H1 (cell line): ENCODE results near the gene OR10G2. TPM values are rescaled to one million over a fixed set of nuclear protein-coding genes. Genes with fewer than 3 reads are reported as not detected.

Source experiments
- CTCF ChIA-PET: fragments of 300-600 bp; sonication (Branson Sonifier 250); formaldehyde crosslinking; loops from one replicate; lab custom pipeline; 2021; ENCODE audit not compliant: partially characterized antibody; lab: Charles Lee
- POLR2A ChIA-PET: fragments of 300-600 bp; sonication (Branson Sonifier 250); formaldehyde crosslinking; loops from one replicate; lab custom pipeline; 2021; ENCODE audit warnings: inconsistent platforms; ENCODE audit not compliant: partially characterized antibody; lab: Charles Lee
- DNase-seq, 2 experiments: peaks; one replicate each; pipeline versions ENCODE4 v3.0.0 to v3.0.0-alpha.2; 2010 to 2022; ENCODE audit warnings: low spot score in 2 of 2, low read depth in 1 of 2, mixed read lengths in 1 of 2
- FAIRE-seq: peaks from 2 replicates; lab custom pipeline; 2011; peaks lifted over from hg19 to GRCh38; lab: Jason Lieb, UNC
- H2AFZ ChIP-seq: 2 replicates; pipeline ENCODE4 v1.8.1; 2012; ENCODE audit warnings: low read length, inconsistent platforms
- H2AK5ac ChIP-seq: 2 replicates; pipeline ENCODE4 v1.6.1; 2013; ENCODE audit warnings: low read depth, low read length
- H2BK120ac ChIP-seq: replicated peaks from 2 replicates; pipeline ENCODE3; 2013; ENCODE audit warnings: low read depth, low read length, inconsistent platforms
- H2BK12ac ChIP-seq: 2 replicates; pipeline ENCODE4 v1.6.1; 2013; ENCODE audit warnings: low read depth, low read length
- H2BK15ac ChIP-seq: 2 replicates; pipeline ENCODE4 v1.6.1; 2013; ENCODE audit warnings: low read length
- H2BK20ac ChIP-seq: 2 replicates; pipeline ENCODE4 v1.6.1; 2013; ENCODE audit warnings: low read length
- H2BK5ac ChIP-seq: 2 replicates; pipeline ENCODE4 v1.6.1; 2013; ENCODE audit warnings: low read depth, low read length
- H3K14ac ChIP-seq: 2 replicates; pipeline ENCODE4 v1.6.1; 2013; ENCODE audit warnings: inconsistent platforms; ENCODE audit not compliant: insufficient read length
- H3K18ac ChIP-seq: 2 replicates; pipeline ENCODE4 v1.6.1; 2013; ENCODE audit warnings: low read length; ENCODE audit errors: extremely low read depth
- H3K23ac ChIP-seq: 2 replicates; pipeline ENCODE4 v1.6.1; 2013; ENCODE audit warnings: inconsistent platforms; ENCODE audit not compliant: insufficient read length
- H3K23me2 ChIP-seq: 2 replicates; pipeline ENCODE4 v1.6.1; 2013; ENCODE audit warnings: low read depth, low read length
- H3K27ac ChIP-seq: 2 replicates; pipeline ENCODE4 v1.6.1; 2011; ENCODE audit warnings: low read depth, low read length, inconsistent platforms
- H3K27me3 ChIP-seq, 4 experiments: replicated peaks in 1 of 4; 1 replicate in 1 of 4; 2 replicates in 3 of 4; pipeline versions ENCODE4 v1.6.1 to v1.8.1; 2011 to 2013; ENCODE audit warnings: low read length in 3 of 4, mild to moderate bottlenecking in 3 of 4, inconsistent platforms in 2 of 4, mixed read lengths in 2 of 4, moderate library complexity in 1 of 4; ENCODE audit not compliant: control insufficient read depth in 3 of 4, insufficient read depth in 3 of 4; ENCODE audit errors: extremely low read depth in 1 of 4
- H3K36me3 ChIP-seq, 4 experiments: 2 replicates each; pipeline versions ENCODE4 v1.6.1 to v1.8.1; 2011 to 2013; ENCODE audit warnings: mild to moderate bottlenecking in 4 of 4, low read length in 3 of 4, moderate library complexity in 2 of 4, control low read depth in 1 of 4, inconsistent platforms in 1 of 4; ENCODE audit not compliant: insufficient read depth in 4 of 4, control insufficient read depth in 2 of 4
- H3K4ac ChIP-seq: replicated peaks from 2 replicates; pipeline ENCODE3; 2013; ENCODE audit warnings: low read length, low read depth, mixed read lengths, inconsistent platforms; ENCODE audit not compliant: insufficient read length
- H3K4me1 ChIP-seq, 4 experiments: replicated peaks in 1 of 4; 1 replicate in 1 of 4; 2 replicates in 3 of 4; pipeline versions ENCODE4 v1.6.1 to v1.8.1; 2011 to 2013; ENCODE audit warnings: low read length in 3 of 4, inconsistent platforms in 2 of 4, mixed read lengths in 1 of 4; ENCODE audit not compliant: insufficient read depth in 4 of 4, control insufficient read depth in 3 of 4
- H3K4me2 ChIP-seq, 2 experiments: 2 replicates each; pipeline versions ENCODE4 v1.6.1 to v1.8.1; 2011 to 2013; ENCODE audit warnings: low read depth in 2 of 2, low read length in 2 of 2, control low read depth in 1 of 2, inconsistent platforms in 1 of 2, mild to moderate bottlenecking in 1 of 2; ENCODE audit not compliant: insufficient read depth in 1 of 2
- H3K4me3 ChIP-seq, 4 experiments: fragments of 200-600, 300-600 bp in 1 of 4; sonication (generic), shearing (Covaris generic), sonication (Bioruptor Twin) in 1 of 4; 2 replicates each; pipeline versions ENCODE4 v1.5.1 to v1.8.1; 2011 to 2016; ENCODE audit warnings: low read length in 4 of 4, low read depth in 3 of 4, control low read depth in 2 of 4, inconsistent platforms in 2 of 4, mild to moderate bottlenecking in 2 of 4, mixed read lengths in 1 of 4, moderate library complexity in 1 of 4; ENCODE audit not compliant: insufficient read depth in 2 of 4; ENCODE audit errors: extremely low read depth in 1 of 4
- H3K56ac ChIP-seq: replicated peaks from 2 replicates; pipeline ENCODE3; 2013; ENCODE audit warnings: low read depth, mild to moderate bottlenecking, mixed read lengths, low read length, inconsistent platforms; ENCODE audit not compliant: insufficient read length
- H3K79me1 ChIP-seq: 2 replicates; pipeline ENCODE4 v1.6.1; 2013; ENCODE audit warnings: low read depth, low read length, control low read depth
- H3K79me2 ChIP-seq, 2 experiments: 2 replicates each; pipeline versions ENCODE4 v1.6.1 to v1.8.1; 2012 to 2013; ENCODE audit warnings: low read length in 2 of 2, mild to moderate bottlenecking in 2 of 2, inconsistent platforms in 1 of 2; ENCODE audit not compliant: insufficient read depth in 2 of 2, control insufficient read depth in 1 of 2
- H3K9ac ChIP-seq, 4 experiments: replicated peaks in 1 of 4; 1 replicate in 1 of 4; 2 replicates in 3 of 4; pipeline versions ENCODE4 v1.6.1 to v1.8.1; 2011 to 2013; ENCODE audit warnings: low read depth in 3 of 4, low read length in 3 of 4, control low read depth in 2 of 4, mild to moderate bottlenecking in 2 of 4, moderate library complexity in 2 of 4, inconsistent platforms in 1 of 4; ENCODE audit errors: extremely low read depth in 1 of 4
- H3K9me3 ChIP-seq, 2 experiments: 2 replicates each; pipeline versions ENCODE4 v1.6.1 to v1.8.1; 2012 to 2013; ENCODE audit warnings: mild to moderate bottlenecking in 2 of 2, moderate library complexity in 2 of 2, control low read depth in 1 of 2, inconsistent platforms in 1 of 2, low read depth in 1 of 2, low read length in 1 of 2, mixed read lengths in 1 of 2; ENCODE audit not compliant: insufficient read depth in 2 of 2
- H4K20me1 ChIP-seq, 2 experiments: replicated peaks in 1 of 2; 2 replicates each; pipeline versions ENCODE3 to v1.8.1; 2011 to 2013; ENCODE audit warnings: inconsistent platforms in 2 of 2, low read length in 2 of 2, mild to moderate bottlenecking in 1 of 2; ENCODE audit not compliant: insufficient read depth in 2 of 2, control insufficient read depth in 1 of 2
- H4K5ac ChIP-seq: 2 replicates; pipeline ENCODE4 v1.6.1; 2013; ENCODE audit warnings: low read length, low read depth, mixed read lengths, inconsistent platforms; ENCODE audit not compliant: insufficient read length
- H4K8ac ChIP-seq: 2 replicates; pipeline ENCODE4 v1.8.0; 2013; ENCODE audit warnings: mild to moderate bottlenecking, moderate library complexity, low read length, inconsistent platforms; ENCODE audit not compliant: insufficient read depth; ENCODE audit errors: extremely low read depth
- H4K91ac ChIP-seq: replicated peaks from 2 replicates; pipeline ENCODE3; 2013; ENCODE audit warnings: low read length, mixed read lengths, inconsistent platforms; ENCODE audit not compliant: insufficient read length
- ATF2 ChIP-seq: IDR thresholded peaks from 2 replicates; pipeline ENCODE4 v1.6.1; 2012; ENCODE audit warnings: low read length, inconsistent platforms
- CBX8 ChIP-seq: fragments of 300-800, 300-1000 bp; sonication (generic); IDR thresholded peaks from 2 replicates; pipeline ENCODE4 v1.7.1; 2016; ENCODE audit warnings: low read depth, low read length, borderline replicate concordance
- EP300 ChIP-seq, 2 experiments: IDR thresholded peaks; 1 replicate in 1 of 2; 2 replicates in 1 of 2; pipeline ENCODE4 v1.6.1; 2011 to 2012; ENCODE audit warnings: low read depth in 2 of 2, low read length in 2 of 2, mild to moderate bottlenecking in 2 of 2, borderline replicate concordance in 1 of 2, inconsistent platforms in 1 of 2, moderate library complexity in 1 of 2
- FOSL1 ChIP-seq: IDR thresholded peaks from 2 replicates; pipeline ENCODE4 v1.6.1; 2011; ENCODE audit warnings: mild to moderate bottlenecking, low read depth, low read length, moderate library complexity; ENCODE audit not compliant: insufficient read depth
- HDAC6 ChIP-seq: IDR thresholded peaks from one replicate; pipeline ENCODE4 v1.7.1; 2012; ENCODE audit warnings: low read depth, mild to moderate bottlenecking, inconsistent platforms, low read length, moderate library complexity
- KDM4A ChIP-seq: IDR thresholded peaks from one replicate; pipeline ENCODE4 v1.7.1; 2012; ENCODE audit warnings: low read depth, mild to moderate bottlenecking, moderate library complexity, low read length, inconsistent platforms; ENCODE audit not compliant: severe bottlenecking
- MAX ChIP-seq: IDR thresholded peaks from 2 replicates; pipeline ENCODE4 v1.6.1; 2012; ENCODE audit warnings: inconsistent platforms
- POLR2A ChIP-seq, 2 experiments: IDR thresholded peaks; 1 replicate in 1 of 2; 2 replicates in 1 of 2; pipeline ENCODE4 v1.6.1; 2011; ENCODE audit warnings: low read depth in 2 of 2, low read length in 2 of 2, mild to moderate bottlenecking in 2 of 2; ENCODE audit errors: control extremely low read depth in 1 of 2
- POLR2AphosphoS5 ChIP-seq: IDR thresholded peaks from 2 replicates; pipeline ENCODE4 v1.6.1; 2011; ENCODE audit warnings: low read depth, low read length
- POU5F1 ChIP-seq: IDR thresholded peaks from 2 replicates; pipeline ENCODE4 v1.6.1; 2011; ENCODE audit warnings: low read depth, mild to moderate bottlenecking, low read length, moderate library complexity
- RFX5 ChIP-seq: IDR thresholded peaks from 2 replicates; pipeline ENCODE4 v1.6.1; 2011; ENCODE audit warnings: low read depth, low read length, improper control_type of control experiment, borderline replicate concordance
- RNF2 ChIP-seq: fragments of 200-900, 300-1000 bp; sonication (generic); IDR thresholded peaks from 2 replicates; pipeline ENCODE4 v1.7.1; 2016; ENCODE audit warnings: borderline replicate concordance, low read depth, mild to moderate bottlenecking, antibody characterized with exemption, low read length; ENCODE audit not compliant: poor library complexity, severe bottlenecking; ENCODE audit errors: missing control alignments
- TAF7 ChIP-seq: optimal IDR thresholded peaks from 2 replicates; pipeline ENCODE3; 2011; ENCODE audit warnings: low read depth, mild to moderate bottlenecking, inconsistent platforms, low read length, moderate library complexity, borderline replicate concordance
- polyA plus RNA-seq, 7 experiments: library from polyadenylated mRNA; depleted of rRNA in 3 of 7; stranded (reverse) in 5 of 7; unstranded in 2 of 7; fragments of >200 nt in 5 of 7; fragments of 200-250 nt in 2 of 7; gene quantifications; 1 replicate in 5 of 7; 2 replicates in 1 of 7; 4 replicates in 1 of 7; pipeline versions ENCODE4 v1.2.1 to v1.2.3, GENCODE V29; 2011 to 2013; ENCODE audit warnings: missing spikeins in 2 of 7, mixed read lengths in 2 of 7
- total RNA-seq: library from RNA; stranded (reverse); fragmentation: NEBNext Ultra II Directional; extraction: Animal tissue kit (Norgen Biotek cat#: 25700); gene quantifications from 2 replicates; pipeline ENCODE4 v1.2.1, GENCODE V29; 2021

Gene OR10G2
- total and polyA plus RNA-seq, 2 of the 8 experiments (the other 6 are each of a cell fraction or from before 2014, with no cell fraction given), result not detected

GRCh38 chr14:21647380-21647779, 12.6 kb upstream of the OR10G2 start:
- no peak overlapping the region for H2BK12ac ChIP-seq
- peaks cover 4 to 10% (median 8%) of the 10 kb centered on the region in 4 experiments; a peak in 6 of 7 replicates for H3K4me1 ChIP-seq
- no peak overlapping the region for H2BK20ac ChIP-seq
- no peak for DNase-seq
- no peak overlapping the region for H2BK5ac ChIP-seq
- H4K8ac ChIP-seq, result no peak overlapping the region
- ChIA-PET CTCF (interaction anchor here (0.5 to 1.3 kb wide), 4 partner anchors 10 to 271 kb away, joined by 3 to 4 read pairs (median 3); no protein-coding TSS in a partner anchor), POLR2A (interaction anchor here (0.6 kb wide), 1 partner anchor 205 kb away, joined by 4 read pairs; no protein-coding TSS in a partner anchor)
- no peak overlapping the region for H4K91ac ChIP-seq
- no peak overlapping the region for H2BK120ac ChIP-seq
- no peak for FAIRE-seq
- H3K9me3 ChIP-seq, result no peaks in the 10 kb centered on the region
- H2BK15ac ChIP-seq, result no peak overlapping the region
- no peak overlapping the region for H3K23ac ChIP-seq
- no peak overlapping the region for H3K4me3 ChIP-seq
- no peak overlapping the region for H2AFZ ChIP-seq
- H3K14ac ChIP-seq, result no peak overlapping the region
- H3K79me2 ChIP-seq, result no peaks in the 10 kb centered on the region
- H2AK5ac ChIP-seq, result no peak overlapping the region
- no peak overlapping the region for H3K4ac ChIP-seq
- no peaks in the 10 kb centered on the region for H3K27me3 ChIP-seq
- no peaks in the 10 kb centered on the region for H3K36me3 ChIP-seq
- H3K23me2 ChIP-seq, result no peaks in the 10 kb centered on the region
- no peak overlapping the region for H3K56ac ChIP-seq
- no peak overlapping the region for H3K9ac ChIP-seq
- H3K79me1 ChIP-seq, result no peaks in the 10 kb centered on the region
- H3K18ac ChIP-seq, result no peak overlapping the region
- no peaks in the 10 kb centered on the region for H4K20me1 ChIP-seq
- H3K4me2 ChIP-seq, result no peak overlapping the region
- no peak overlapping the region for H3K27ac ChIP-seq
- no peak overlapping the region for H4K5ac ChIP-seq
- no peak for TF ChIP-seq RNF2
- no peak for TF ChIP-seq MAX
- no peak for TF ChIP-seq POU5F1
- TF ChIP-seq POLR2AphosphoS5, result no peak
- no peak for TF ChIP-seq POLR2A (IDR thresholded peaks at IDR 0.05; ENCODE audit: control extremely low read depth in 1 of 2, low read depth in 2 of 2, low read length in 2 of 2)
- TF ChIP-seq KDM4A, result no peak
- TF ChIP-seq TAF7, result no peak
- no peak for TF ChIP-seq CBX8
- no peak for TF ChIP-seq HDAC6
- TF ChIP-seq RFX5, result no peak
- TF ChIP-seq FOSL1, result no peak
- no peak for TF ChIP-seq EP300 (IDR thresholded peaks at IDR 0.05; ENCODE audit: borderline replicate concordance in 1 of 2, low read depth in 2 of 2, low read length in 2 of 2)
- TF ChIP-seq ATF2, result no peak
